Right atrium auricular region (tissue), 2 donors: ENCODE measurements around the gene PGD. TPM values are rescaled to one million over a fixed set of nuclear protein-coding genes. Genes with fewer than 3 reads are reported as not detected.

ENCODE experiments used
- DNase-seq: peaks from one replicate; pipeline ENCODE4 v3.0.0-alpha.2; 2019; ENCODE audit warnings: low spot score
- H3K27ac ChIP-seq, 2 donors: fragments of 200-600 bp; sonication (generic); 1 replicate in 1 of 2; 2 replicates in 1 of 2; pipeline ENCODE4 v1.5.1; 2016 to 2019
- H3K27me3 ChIP-seq, 2 donors: fragments of 200-600 bp; sonication (generic); one replicate each; pipeline versions ENCODE4 v1.5.1 to v1.6.0; 2017 to 2019
- H3K36me3 ChIP-seq: fragments of 200-600 bp; sonication (generic); one replicate; pipeline ENCODE4 v1.5.1; 2016
- H3K4me1 ChIP-seq, 2 donors: fragments of 200-600 bp; sonication (generic); one replicate each; pipeline versions ENCODE4 v1.5.1 to v1.6.0; 2017 to 2019
- H3K4me3 ChIP-seq, 2 donors: fragments of 200-600 bp; sonication (generic); 1 replicate in 1 of 2; 2 replicates in 1 of 2; pipeline ENCODE4 v1.5.1; 2017 to 2019; ENCODE audit warnings: mild to moderate bottlenecking in 1 of 2, moderate library complexity in 1 of 2
- H3K9me3 ChIP-seq, 2 donors: fragments of 200-600 bp; sonication (generic); one replicate each; pipeline ENCODE4 v1.5.1; 2019
- total RNA-seq, 2 donors: library from RNA; depleted of rRNA; stranded (reverse); fragments of >200 nt; gene quantifications; one replicate each; pipeline ENCODE4 v1.1.0, GENCODE V29; 2016
- TF ChIP-seq, protein P1 (sequence below), 2 donors: fragments of 200-600 bp; sonication (generic); IDR thresholded peaks; one replicate each; pipeline ENCODE4 v1.5.1; 2019; ENCODE audit warnings: antibody characterized with exemption in 2 of 2

The PGD gene
- total RNA-seq, 2 donors from 2014 or later: 51.1 to 59.9 TPM

DNA sequence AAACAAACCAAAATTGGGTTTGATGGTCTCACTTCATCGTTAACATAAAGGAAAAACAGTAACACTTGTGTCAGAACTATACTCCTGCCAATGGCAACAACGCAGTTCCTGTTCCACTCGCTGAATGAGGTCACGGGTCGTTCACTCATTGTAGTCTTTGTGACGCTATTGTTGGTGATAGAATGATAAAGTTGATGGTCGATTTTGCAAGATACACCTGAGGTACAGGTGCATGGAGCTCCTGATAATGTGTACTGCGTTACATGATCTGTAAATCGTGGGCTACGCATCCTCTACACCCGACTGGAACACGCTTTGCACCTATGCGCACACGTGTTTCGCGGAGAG lies 31.0 kb downstream of the PGD start:
- no peaks in the 10 kb centered on the region for H3K27me3 ChIP-seq
- DNase-seq: no peak
- peak overlapping the region; percentile 63 to 70 for H3K27ac ChIP-seq
- no peaks in the 10 kb centered on the region for H3K36me3 ChIP-seq
- H3K4me3 ChIP-seq: peak overlapping the region; percentile 53 to 75
- TF ChIP-seq, protein P1, sequence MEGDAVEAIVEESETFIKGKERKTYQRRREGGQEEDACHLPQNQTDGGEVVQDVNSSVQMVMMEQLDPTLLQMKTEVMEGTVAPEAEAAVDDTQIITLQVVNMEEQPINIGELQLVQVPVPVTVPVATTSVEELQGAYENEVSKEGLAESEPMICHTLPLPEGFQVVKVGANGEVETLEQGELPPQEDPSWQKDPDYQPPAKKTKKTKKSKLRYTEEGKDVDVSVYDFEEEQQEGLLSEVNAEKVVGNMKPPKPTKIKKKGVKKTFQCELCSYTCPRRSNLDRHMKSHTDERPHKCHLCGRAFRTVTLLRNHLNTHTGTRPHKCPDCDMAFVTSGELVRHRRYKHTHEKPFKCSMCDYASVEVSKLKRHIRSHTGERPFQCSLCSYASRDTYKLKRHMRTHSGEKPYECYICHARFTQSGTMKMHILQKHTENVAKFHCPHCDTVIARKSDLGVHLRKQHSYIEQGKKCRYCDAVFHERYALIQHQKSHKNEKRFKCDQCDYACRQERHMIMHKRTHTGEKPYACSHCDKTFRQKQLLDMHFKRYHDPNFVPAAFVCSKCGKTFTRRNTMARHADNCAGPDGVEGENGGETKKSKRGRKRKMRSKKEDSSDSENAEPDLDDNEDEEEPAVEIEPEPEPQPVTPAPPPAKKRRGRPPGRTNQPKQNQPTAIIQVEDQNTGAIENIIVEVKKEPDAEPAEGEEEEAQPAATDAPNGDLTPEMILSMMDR (IDR thresholded peaks at IDR 0.05): no peak
- H3K4me1 ChIP-seq: peaks cover 0 to 18% of the 10 kb centered on the region in 2 donors
- no peaks in the 10 kb centered on the region for H3K9me3 ChIP-seq

DNA sequence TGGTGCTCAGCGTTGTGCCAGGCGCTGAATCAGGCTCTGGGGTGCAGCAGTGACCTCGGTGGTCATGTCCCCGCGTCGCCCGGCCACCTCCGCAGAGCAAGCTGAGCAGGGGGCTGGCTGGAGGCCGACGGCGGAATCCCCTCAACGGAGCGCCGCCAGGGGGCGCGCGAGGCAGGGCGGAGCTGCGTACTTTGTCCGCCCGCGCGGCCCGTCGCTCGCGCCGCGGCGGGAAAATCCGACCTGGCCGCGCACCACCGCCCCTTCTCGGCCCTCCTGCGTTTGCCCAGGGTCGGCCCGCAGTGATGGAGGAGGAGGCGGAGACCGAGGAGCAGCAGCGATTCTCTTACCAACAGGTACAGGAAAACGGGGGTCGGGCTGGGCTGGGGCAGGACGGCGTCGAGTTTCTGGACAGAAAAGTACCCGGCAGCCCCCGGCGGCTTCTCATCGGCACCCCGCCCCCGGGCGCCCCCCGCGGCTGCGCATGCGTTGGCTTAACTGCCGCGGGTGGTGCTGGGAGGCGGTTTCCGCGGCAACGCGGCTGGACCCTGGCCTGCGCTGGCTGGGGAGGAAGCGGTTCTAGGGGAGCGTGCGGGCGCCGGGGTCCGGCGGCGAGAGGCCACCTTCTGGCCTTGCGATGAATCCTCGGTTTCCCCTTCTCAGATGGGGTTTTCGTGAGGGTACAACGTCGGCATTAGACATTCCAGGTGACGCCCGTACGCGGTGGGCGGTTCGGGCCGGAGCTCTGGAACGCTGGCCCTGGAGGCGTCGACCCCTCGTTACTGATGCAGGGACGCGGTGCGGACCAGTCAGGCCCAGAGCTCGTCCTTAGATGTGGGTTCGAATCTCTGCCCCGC lies 31.6 kb downstream of the PGD start, which contains the start of gene CENPS:
TSS of gene CENPS (plus strand) at position 218 of the 854 bp plus-strand sequence. CDS start at position 303, 85 bp downstream.
- peak within 1 kb of the TSS; percentile 53 to 75 for H3K4me3 ChIP-seq
- TF ChIP-seq, protein P1 (IDR thresholded peaks at IDR 0.05): peak; percentile 98 to 99
- peak; percentile 85 for DNase-seq
- H3K9me3 ChIP-seq: no peaks in the 10 kb centered on the region
- peaks cover 0 to 18% of the 10 kb centered on the region in 2 donors for H3K4me1 ChIP-seq
- H3K27ac ChIP-seq: peak within 1 kb of the TSS; percentile 63 to 70
- H3K36me3 ChIP-seq: no peaks in the 10 kb centered on the region
- H3K27me3 ChIP-seq: no peaks in the 10 kb centered on the region

DNA sequence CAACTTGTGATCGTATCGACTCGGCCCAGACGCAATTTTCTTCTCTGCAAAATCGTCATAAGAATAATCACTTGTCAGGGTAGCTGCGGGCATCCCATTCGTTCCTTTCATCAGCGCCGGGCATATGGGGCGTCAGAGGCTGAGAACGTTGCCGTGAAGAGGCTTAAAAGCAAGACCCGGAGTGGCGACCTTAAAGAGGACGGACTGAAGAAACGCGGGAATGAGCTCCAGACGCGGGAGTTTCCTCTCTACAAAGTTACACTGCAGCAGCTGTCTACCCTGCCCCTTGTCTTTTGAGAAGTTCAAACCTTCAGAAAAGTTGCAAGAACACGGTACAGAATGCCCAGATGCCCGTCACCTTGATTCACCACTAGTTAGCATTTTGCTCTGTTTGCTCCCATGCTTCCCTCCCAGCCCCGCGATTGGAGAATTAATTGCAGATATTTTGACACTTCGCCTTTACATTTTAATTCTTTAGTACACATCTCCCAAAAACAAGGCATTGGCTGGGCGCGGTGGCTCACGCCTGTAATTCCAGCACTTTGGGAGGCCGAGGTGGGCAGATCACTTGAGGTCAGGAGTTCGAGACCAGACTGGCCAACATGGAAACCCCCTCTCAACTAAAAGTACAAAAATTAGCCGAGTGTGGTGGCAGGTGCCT lies 32.3 kb downstream of the PGD start:
- no peaks in the 10 kb centered on the region for H3K9me3 ChIP-seq
- H3K4me1 ChIP-seq: peaks cover 0 to 18% of the 10 kb centered on the region in 2 donors
- H3K27ac ChIP-seq: peak overlapping the region; percentile 63 to 70
- no peaks in the 10 kb centered on the region for H3K36me3 ChIP-seq
- peak overlapping the region; percentile 53 to 75 for H3K4me3 ChIP-seq
- no peaks in the 10 kb centered on the region for H3K27me3 ChIP-seq
- DNase-seq: no peak
- TF ChIP-seq, protein P1 (IDR thresholded peaks at IDR 0.05): no peak

DNA sequence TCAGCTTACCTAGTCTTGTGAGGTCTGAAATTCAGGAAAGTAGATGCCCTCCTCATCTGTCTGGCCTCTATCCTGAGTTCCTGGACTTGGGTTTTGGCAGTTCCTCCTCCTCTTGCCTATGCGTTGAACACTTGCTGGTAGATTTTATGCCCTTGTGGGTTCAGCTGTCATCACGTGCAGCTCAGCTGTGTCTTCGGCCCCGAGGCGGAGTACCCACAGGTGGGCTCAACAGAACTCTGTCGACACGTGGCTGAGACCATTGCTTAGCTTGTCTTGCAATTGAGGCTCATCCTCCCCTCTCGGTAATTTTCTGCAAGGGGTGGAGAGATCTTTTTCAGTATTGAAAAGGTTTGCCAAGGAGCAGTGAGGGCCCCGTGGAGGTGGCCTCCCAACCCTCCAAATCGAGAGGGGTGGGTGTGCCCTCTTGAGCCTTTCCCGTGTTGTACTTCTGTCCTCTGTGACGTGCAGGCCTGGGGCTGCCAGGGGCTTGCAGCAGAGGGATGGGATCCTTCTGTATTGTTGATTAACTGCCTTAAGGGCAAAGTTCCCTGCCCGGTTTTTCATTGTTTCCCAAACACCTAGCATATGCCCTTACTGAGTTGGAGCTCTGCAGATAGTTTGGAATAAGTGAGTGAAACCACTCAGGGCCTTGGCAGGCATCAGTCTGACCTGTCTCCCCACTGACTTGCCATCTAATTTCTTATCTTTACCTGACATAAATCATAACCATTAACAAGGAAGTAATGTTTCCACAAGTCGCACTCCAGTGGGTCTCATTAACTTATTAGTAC lies 34.2 kb downstream of the PGD start:
- peaks cover 0 to 18% of the 10 kb centered on the region in 2 donors for H3K4me1 ChIP-seq
- no peaks in the 10 kb centered on the region for H3K36me3 ChIP-seq
- TF ChIP-seq, protein P1 (IDR thresholded peaks at IDR 0.05): no peak
- H3K27ac ChIP-seq: no peak overlapping the region
- no peaks in the 10 kb centered on the region for H3K9me3 ChIP-seq
- no peak for DNase-seq
- H3K27me3 ChIP-seq: no peaks in the 10 kb centered on the region
- no peak overlapping the region for H3K4me3 ChIP-seq

DNA sequence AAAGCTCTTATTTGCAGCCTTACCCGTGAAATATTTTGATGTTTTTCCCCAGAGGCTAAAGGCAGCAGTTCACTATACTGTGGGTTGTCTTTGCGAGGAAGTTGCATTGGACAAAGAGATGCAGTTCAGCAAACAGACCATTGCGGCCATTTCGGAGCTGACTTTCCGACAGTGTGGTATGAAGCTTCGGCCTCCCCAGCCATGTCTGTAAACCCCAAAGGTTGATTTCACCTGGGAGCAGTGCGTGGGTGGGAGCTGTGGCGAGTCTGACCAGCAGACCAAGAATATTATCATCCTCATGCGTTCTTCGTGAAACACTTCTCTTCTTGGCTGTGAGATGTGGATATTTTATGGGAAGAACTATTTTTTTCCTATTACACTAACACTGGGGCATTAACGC lies 34.9 kb downstream of the PGD start:
- H3K9me3 ChIP-seq: no peaks in the 10 kb centered on the region
- peaks cover 0 to 18% of the 10 kb centered on the region in 2 donors for H3K4me1 ChIP-seq
- no peak overlapping the region for H3K4me3 ChIP-seq
- no peaks in the 10 kb centered on the region for H3K36me3 ChIP-seq
- H3K27me3 ChIP-seq: no peaks in the 10 kb centered on the region
- H3K27ac ChIP-seq: no peak overlapping the region
- TF ChIP-seq, protein P1 (IDR thresholded peaks at IDR 0.05): no peak
- no peak for DNase-seq
